PFSK-1 (cell line): Measurements from ENCODE around the gene FER.

Experiments
- FOXP2 ChIP-seq: optimal IDR thresholded peaks from 2 replicates; pipeline ENCODE3; 2011; ENCODE audit warnings: borderline replicate concordance, control low read depth, inconsistent platforms; ENCODE audit not compliant: insufficient read depth; ENCODE audit errors: extremely low read length, extremely low read depth
- POLR2AphosphoS5 ChIP-seq: IDR thresholded peaks from 2 replicates; pipeline ENCODE4 v1.6.1; 2012; ENCODE audit warnings: low read depth, mild to moderate bottlenecking, control low read depth, low read length, moderate library complexity
- SIN3A ChIP-seq: IDR thresholded peaks from 2 replicates; pipeline ENCODE4 v1.6.1; 2012; ENCODE audit warnings: mild to moderate bottlenecking, low read length, moderate library complexity, borderline replicate concordance; ENCODE audit not compliant: insufficient read depth
- TAF1 ChIP-seq: IDR thresholded peaks from 2 replicates; pipeline ENCODE4 v1.6.1; 2012; ENCODE audit warnings: low read length, control low read depth, borderline replicate concordance; ENCODE audit not compliant: insufficient read depth
- TF ChIP-seq, protein P1 (sequence below), 2 experiments: IDR thresholded peaks; 2 replicates each; pipeline versions ENCODE4 v1.6.1 to v1.8.0; 2011 to 2012; ENCODE audit warnings: low read depth in 2 of 2, low read length in 2 of 2, control low read depth in 1 of 2, inconsistent platforms in 1 of 2, mild to moderate bottlenecking in 1 of 2, moderate library complexity in 1 of 2; ENCODE audit not compliant: insufficient read depth in 1 of 2

The FER gene

DNA sequence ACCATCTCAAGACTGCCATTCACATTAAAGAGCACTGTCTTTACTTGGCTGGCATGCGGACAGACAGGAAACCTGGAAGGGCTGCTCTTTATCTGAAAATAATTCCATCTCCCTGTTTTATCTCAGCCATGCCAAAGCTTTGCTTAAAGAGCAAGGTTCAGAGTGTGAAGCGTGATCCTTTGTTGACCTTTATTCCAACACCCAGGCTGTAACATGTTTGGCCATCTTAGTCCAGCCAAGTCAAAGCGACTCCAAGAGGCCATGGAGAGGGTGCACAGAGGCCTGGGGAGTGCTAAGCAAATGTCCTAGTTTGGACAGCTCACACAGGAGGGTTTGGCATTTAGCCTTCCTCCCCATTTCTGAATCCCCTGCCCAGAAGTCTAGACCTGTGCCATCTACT is 467.3 kb downstream of the FER start:
- TF ChIP-seq POLR2AphosphoS5 = no peak
- no peak for TF ChIP-seq SIN3A
- TF ChIP-seq, protein P1, sequence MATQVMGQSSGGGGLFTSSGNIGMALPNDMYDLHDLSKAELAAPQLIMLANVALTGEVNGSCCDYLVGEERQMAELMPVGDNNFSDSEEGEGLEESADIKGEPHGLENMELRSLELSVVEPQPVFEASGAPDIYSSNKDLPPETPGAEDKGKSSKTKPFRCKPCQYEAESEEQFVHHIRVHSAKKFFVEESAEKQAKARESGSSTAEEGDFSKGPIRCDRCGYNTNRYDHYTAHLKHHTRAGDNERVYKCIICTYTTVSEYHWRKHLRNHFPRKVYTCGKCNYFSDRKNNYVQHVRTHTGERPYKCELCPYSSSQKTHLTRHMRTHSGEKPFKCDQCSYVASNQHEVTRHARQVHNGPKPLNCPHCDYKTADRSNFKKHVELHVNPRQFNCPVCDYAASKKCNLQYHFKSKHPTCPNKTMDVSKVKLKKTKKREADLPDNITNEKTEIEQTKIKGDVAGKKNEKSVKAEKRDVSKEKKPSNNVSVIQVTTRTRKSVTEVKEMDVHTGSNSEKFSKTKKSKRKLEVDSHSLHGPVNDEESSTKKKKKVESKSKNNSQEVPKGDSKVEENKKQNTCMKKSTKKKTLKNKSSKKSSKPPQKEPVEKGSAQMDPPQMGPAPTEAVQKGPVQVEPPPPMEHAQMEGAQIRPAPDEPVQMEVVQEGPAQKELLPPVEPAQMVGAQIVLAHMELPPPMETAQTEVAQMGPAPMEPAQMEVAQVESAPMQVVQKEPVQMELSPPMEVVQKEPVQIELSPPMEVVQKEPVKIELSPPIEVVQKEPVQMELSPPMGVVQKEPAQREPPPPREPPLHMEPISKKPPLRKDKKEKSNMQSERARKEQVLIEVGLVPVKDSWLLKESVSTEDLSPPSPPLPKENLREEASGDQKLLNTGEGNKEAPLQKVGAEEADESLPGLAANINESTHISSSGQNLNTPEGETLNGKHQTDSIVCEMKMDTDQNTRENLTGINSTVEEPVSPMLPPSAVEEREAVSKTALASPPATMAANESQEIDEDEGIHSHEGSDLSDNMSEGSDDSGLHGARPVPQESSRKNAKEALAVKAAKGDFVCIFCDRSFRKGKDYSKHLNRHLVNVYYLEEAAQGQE (IDR thresholded peaks at IDR 0.05; ENCODE audit: insufficient read depth in 1 of 2, low read depth in 2 of 2, low read length in 2 of 2) = no peak
- no peak for TF ChIP-seq FOXP2

DNA sequence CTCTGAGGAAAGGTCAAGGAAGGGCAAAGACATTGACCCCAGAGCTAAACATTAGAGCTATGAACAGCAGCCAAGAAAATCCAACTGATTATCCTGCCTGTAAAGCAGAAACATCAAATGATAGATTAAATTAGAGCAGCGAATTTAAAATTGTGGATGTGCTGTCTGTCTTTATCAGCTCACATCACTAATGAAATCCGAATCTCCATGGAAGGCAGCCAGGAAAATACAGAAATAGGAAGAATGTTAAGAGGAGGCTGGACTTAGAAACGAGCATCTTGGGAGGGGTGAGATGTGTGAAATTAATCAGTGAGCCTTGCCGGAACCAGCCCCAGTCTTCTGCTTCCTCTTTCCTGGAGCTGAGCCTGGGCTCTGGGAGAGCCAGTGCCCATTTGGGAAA is 471.1 kb downstream of the FER start:
- TF ChIP-seq POLR2AphosphoS5 (no peak), SIN3A (no peak), TAF1 (no peak), FOXP2 (no peak)
- TF ChIP-seq, protein P1 (IDR thresholded peaks at IDR 0.05; ENCODE audit: insufficient read depth in 1 of 2, low read depth in 2 of 2, low read length in 2 of 2) = no peak

DNA sequence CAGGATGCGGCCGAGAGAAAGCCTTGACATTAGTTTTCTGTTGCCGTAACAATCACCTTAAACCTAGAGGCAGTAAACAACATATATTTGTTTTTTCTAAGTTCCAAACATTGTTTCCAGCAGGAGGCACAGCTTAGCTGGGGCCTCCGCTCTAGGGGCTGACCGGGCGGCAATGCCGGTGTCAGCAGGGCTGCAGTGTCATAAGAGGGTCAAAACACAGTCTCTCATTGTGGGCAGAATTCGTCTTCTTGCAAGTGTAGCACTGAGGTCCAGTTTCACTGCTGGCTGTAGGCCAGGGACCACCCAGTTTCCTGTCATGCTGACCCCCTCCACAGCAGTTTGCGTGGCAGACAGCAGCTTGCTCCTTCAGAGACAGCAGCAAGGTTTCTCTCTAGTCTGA is 475.8 kb downstream of the FER start:
- TF ChIP-seq, protein P1 (IDR thresholded peaks at IDR 0.05; ENCODE audit: insufficient read depth in 1 of 2, low read depth in 2 of 2, low read length in 2 of 2) = no peak
- no peak for TF ChIP-seq TAF1
- TF ChIP-seq POLR2AphosphoS5 = no peak
- no peak for TF ChIP-seq SIN3A
- no peak for TF ChIP-seq FOXP2

DNA sequence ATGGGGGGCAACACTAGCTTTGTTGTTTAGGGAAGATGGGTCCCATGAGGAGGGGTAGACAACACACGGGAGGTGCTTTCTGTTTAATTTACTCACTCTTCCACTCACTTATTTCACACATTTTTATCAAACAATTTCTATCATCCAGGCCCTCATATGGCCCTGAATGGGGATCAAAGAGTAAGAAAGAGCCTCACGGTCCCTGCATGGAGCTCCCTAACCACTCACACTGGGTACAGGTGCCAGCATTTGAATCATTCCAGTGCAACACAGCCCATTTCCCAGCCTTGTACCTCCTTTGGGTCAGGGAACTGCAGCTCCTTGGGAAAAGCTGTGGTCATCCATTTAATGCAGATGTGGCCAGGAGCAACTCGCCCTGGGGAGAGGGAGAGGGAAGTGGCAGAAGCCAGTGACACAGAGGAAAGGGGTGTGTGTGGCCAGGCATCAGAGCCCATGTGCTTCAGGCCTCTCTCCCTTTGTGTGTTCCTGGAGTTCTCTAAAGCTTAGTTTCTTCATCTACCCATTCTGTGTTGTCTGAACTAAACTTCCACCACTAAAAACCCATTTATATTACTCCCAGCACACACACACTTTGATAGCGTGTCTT is 476.7 kb downstream of the FER start:
- TF ChIP-seq POLR2AphosphoS5 (no peak), TAF1 (no peak), FOXP2 (no peak), SIN3A (no peak)
- TF ChIP-seq, protein P1 (IDR thresholded peaks at IDR 0.05; ENCODE audit: insufficient read depth in 1 of 2, low read depth in 2 of 2, low read length in 2 of 2) = no peak
